GM12891 (cell line): ENCODE results near the gene ATL1.

Experiments used
- DNase-seq: peaks from one replicate; pipeline ENCODE4 v3.0.0; 2011; ENCODE audit warnings: low spot score; ENCODE audit not compliant: insufficient read length
- FAIRE-seq: peaks from 2 replicates; lab custom pipeline; 2011; peaks lifted over from hg19 to GRCh38; lab: Jason Lieb, UNC
- PAX5 ChIP-seq: IDR thresholded peaks from 2 replicates; pipeline ENCODE4 v1.6.1; 2011; ENCODE audit warnings: low read length, moderate library complexity, mild to moderate bottlenecking; ENCODE audit not compliant: insufficient read depth, severe bottlenecking
- POLR2A ChIP-seq: IDR thresholded peaks from 2 replicates; pipeline ENCODE4 v1.6.1; 2011; ENCODE audit warnings: low read depth, low read length, control low read depth
- POLR2AphosphoS5 ChIP-seq: IDR thresholded peaks from 2 replicates; pipeline ENCODE4 v1.6.1; 2011; ENCODE audit warnings: low read depth, low read length, control low read depth
- POU2F2 ChIP-seq: IDR thresholded peaks from 2 replicates; pipeline ENCODE4 v1.6.1; 2011; ENCODE audit warnings: low read depth, mild to moderate bottlenecking, control low read depth, low read length, moderate library complexity
- SPI1 ChIP-seq: IDR thresholded peaks from 2 replicates; pipeline ENCODE4 v1.6.1; 2011; ENCODE audit warnings: low read depth, low read length, control low read depth
- TAF1 ChIP-seq: IDR thresholded peaks from 2 replicates; pipeline ENCODE4 v1.6.1; 2011; ENCODE audit warnings: low read depth, low read length, control low read depth

Gene ATL1

GRCh38 chr14:50667996-50668825, 108.3 kb downstream of the ATL1 start, which contains the start of gene SAV1:
SAV1 (minus strand) TSS chr14:50668306; CDS start chr14:50667967, 339 bp downstream.
- TF ChIP-seq POLR2A (peak; percentile 98), TAF1 (no peak), POLR2AphosphoS5 (peak; percentile 99), PAX5 (no peak), POU2F2 (peak; percentile 95), SPI1 (no peak)
- DNase-seq, result no peak
- FAIRE-seq, result no peak

- FAIRE-seq (no peak), DNase-seq (no peak)
- TF ChIP-seq POLR2A (no peak), SPI1 (no peak), POU2F2 (no peak), POLR2AphosphoS5 (no peak), TAF1 (no peak), PAX5 (no peak)
Observed at GRCh38 chr14:50668826-50669143, 108.8 kb downstream of the ATL1 start.

GRCh38 chr14:50669441-50669986, 109.6 kb downstream of the ATL1 start:
- DNase-seq (no peak), FAIRE-seq (no peak)
- TF ChIP-seq POLR2AphosphoS5 (no peak), POLR2A (no peak), SPI1 (no peak), TAF1 (no peak), POU2F2 (no peak), PAX5 (no peak)

GRCh38 chr14:50670196-50670865, 110.4 kb downstream of the ATL1 start:
- DNase-seq (no peak), FAIRE-seq (no peak)
- TF ChIP-seq POLR2A (no peak), SPI1 (no peak), POLR2AphosphoS5 (no peak), POU2F2 (no peak), PAX5 (no peak), TAF1 (no peak)

GRCh38 chr14:50670866-50671256, 110.9 kb downstream of the ATL1 start:
- DNase-seq, result no peak
- no peak for TF ChIP-seq POLR2AphosphoS5
- TF ChIP-seq POU2F2, result no peak
- TF ChIP-seq POLR2A, result no peak
- TF ChIP-seq PAX5, result no peak
- TF ChIP-seq TAF1, result no peak
- TF ChIP-seq SPI1, result no peak
- no peak for FAIRE-seq

GRCh38 chr14:50675597-50675996, 115.7 kb downstream of the ATL1 start:
- no peak for FAIRE-seq

GRCh38 chr14:50676814-50677516, 117.0 kb downstream of the ATL1 start:
- FAIRE-seq, result peak; percentile 38
- TF ChIP-seq POU2F2 (peak; percentile 32; the same call in 1 of the 2 replicates), POLR2AphosphoS5 (no peak)
- DNase-seq, result no peak

More at GRCh38 chr14:50675597-50675996, 115.7 kb downstream of the ATL1 start:
- DNase-seq, result no peak
- TF ChIP-seq POLR2AphosphoS5, result no peak
- TF ChIP-seq TAF1, result no peak
- TF ChIP-seq PAX5, result no peak
- TF ChIP-seq POLR2A, result no peak
- no peak for TF ChIP-seq SPI1

GRCh38 chr14:50677527-50678063, 117.7 kb downstream of the ATL1 start:
- no peak for DNase-seq
- peak; percentile 92 for FAIRE-seq
- TF ChIP-seq TAF1 (no peak), SPI1 (peak; percentile 82)

GRCh38 chr14:50678163-50678562, 118.2 kb downstream of the ATL1 start:
- no peak for TF ChIP-seq POU2F2
- TF ChIP-seq SPI1, result no peak
- no peak for DNase-seq
- FAIRE-seq, result no peak

GRCh38 chr14:50679674-50680073, 119.7 kb downstream of the ATL1 start:
- DNase-seq (no peak), FAIRE-seq (no peak)
- TF ChIP-seq SPI1, result no peak
- no peak for TF ChIP-seq POLR2AphosphoS5
- no peak for TF ChIP-seq POLR2A
- TF ChIP-seq POU2F2, result no peak
- TF ChIP-seq TAF1, result no peak
- no peak for TF ChIP-seq PAX5
